A549 (cell line): ENCODE measurements around the gene SIK3. TPM values are rescaled to one million over a fixed set of nuclear protein-coding genes. Genes with fewer than 3 reads are reported as not detected.

Experiments
- ATAC-seq, 2 experiments: fragments of 200-7000 bp in 1 of 2; fragments of >200 bp in 1 of 2; cut with Nextera tagmentation in 1 of 2; cut with Tn5 transposase in 1 of 2; 3 replicates each; pipeline versions ENCODE4 v1.8.0 to v1.9.1; 2018 to 2020; ENCODE audit warnings: mild to moderate bottlenecking in 1 of 2, moderate library complexity in 1 of 2
- CTCF ChIA-PET: fragments of 300-600 bp; sonication (Branson Sonifier 250); formaldehyde crosslinking; extraction: SDS; loops from one replicate; lab custom pipeline; 2021; ENCODE audit warnings: antibody characterized with exemption, inconsistent platforms; lab: Yijun Ruan, JAX
- POLR2A ChIA-PET: fragments of 350-600 bp; formaldehyde crosslinking; extraction: SDS; loops from one replicate; lab custom pipeline; 2021; ENCODE audit warnings: antibody characterized with exemption, inconsistent platforms; lab: Yijun Ruan, JAX
- DNase-seq, 2 experiments: peaks; one replicate each; pipeline versions ENCODE4 v3.0.0 to v3.0.0-alpha.2; 2011 to 2016; ENCODE audit warnings: low read depth in 1 of 2, low spot score in 1 of 2
- FAIRE-seq: peaks from 2 replicates; lab custom pipeline; 2011; peaks lifted over from hg19 to GRCh38; lab: Jason Lieb, UNC
- H3K27ac ChIP-seq, 2 experiments: fragments of >200 bp; sonication (Bioruptor Twin); formaldehyde crosslinking; 3 replicates each; pipeline ENCODE4 v1.5.1; 2016 to 2017
- H3K4me1 ChIP-seq: fragments of >200 bp; sonication (Bioruptor Twin); formaldehyde crosslinking; 3 replicates; pipeline ENCODE4 v1.6.1; 2016
- H3K4me2 ChIP-seq: fragments of >200 bp; sonication (Bioruptor Twin); formaldehyde crosslinking; 3 replicates; pipeline ENCODE4 v1.6.1; 2016
- H3K4me3 ChIP-seq: fragments of >200 bp; sonication (Bioruptor Twin); formaldehyde crosslinking; 3 replicates; pipeline ENCODE4 v1.5.1; 2016
- H3K9me3 ChIP-seq: fragments of >200 bp; sonication (Bioruptor Twin); formaldehyde crosslinking; 3 replicates; pipeline ENCODE4 v1.6.1; 2016
- CEBPB ChIP-seq, 2 experiments: fragments of >200 bp in 1 of 2; sonication (Bioruptor Twin) in 1 of 2; formaldehyde crosslinking in 1 of 2; IDR thresholded peaks; 2 replicates each; pipeline ENCODE4 v1.6.1; 2012 to 2016
- EHF ChIP-seq: fragments of 250-450 bp; sonication (Bioruptor Pico); IDR thresholded peaks from 2 replicates; pipeline ENCODE4 v1.5.0; 2020; ENCODE audit warnings: mild to moderate bottlenecking
- FOSB ChIP-seq: fragments of 250-450 bp; sonication (Bioruptor Pico); IDR thresholded peaks from 2 replicates; pipeline ENCODE4 v1.5.0; 2020; ENCODE audit warnings: mild to moderate bottlenecking, moderate library complexity
- FOSL2 ChIP-seq, 2 experiments: fragments of 450-650 bp in 1 of 2; fragments of >200 bp in 1 of 2; sonication (Bioruptor Twin) in 1 of 2; formaldehyde crosslinking; IDR thresholded peaks; 2 replicates each; pipeline versions ENCODE4 v1.5.0 to v1.6.1; 2016 to 2020; ENCODE audit warnings: mild to moderate bottlenecking in 1 of 2, moderate library complexity in 1 of 2
- FOXS1 ChIP-seq: fragments of 250-450 bp; sonication (Bioruptor Pico); IDR thresholded peaks from 2 replicates; pipeline ENCODE4 v1.5.0; 2020; ENCODE audit warnings: mild to moderate bottlenecking, moderate library complexity
- GATA3 ChIP-seq: IDR thresholded peaks from 2 replicates; pipeline ENCODE4 v1.6.1; 2012; ENCODE audit warnings: borderline replicate concordance
- HDAC2 ChIP-seq: fragments of 200-600 bp; sonication (generic); IDR thresholded peaks from 2 replicates; pipeline ENCODE4 v1.6.1; 2016
- HOXA7 ChIP-seq: fragments of 250-450 bp; sonication (Bioruptor Pico); IDR thresholded peaks from 2 replicates; pipeline ENCODE4 v1.5.0; 2020; ENCODE audit warnings: mild to moderate bottlenecking, moderate library complexity
- HOXB13 ChIP-seq: fragments of 250-450 bp; sonication (Bioruptor Pico); IDR thresholded peaks from 2 replicates; pipeline ENCODE4 v1.5.0; 2020; ENCODE audit warnings: low read depth, mild to moderate bottlenecking, moderate library complexity
- HOXB5 ChIP-seq: fragments of 250-450 bp; sonication (Bioruptor Pico); IDR thresholded peaks from 2 replicates; pipeline ENCODE4 v1.5.0; 2020; ENCODE audit warnings: mild to moderate bottlenecking, moderate library complexity
- JUN ChIP-seq, 2 experiments: fragments of >200 bp; sonication (Bioruptor Twin); formaldehyde crosslinking; IDR thresholded peaks; 2 replicates in 1 of 2; 3 replicates in 1 of 2; pipeline ENCODE4 v1.6.1; 2016 to 2017
- KDM1A ChIP-seq: fragments of 200-600 bp; sonication (generic); IDR thresholded peaks from 2 replicates; pipeline ENCODE4 v1.6.1; 2016; ENCODE audit warnings: low read depth, mild to moderate bottlenecking
- KDM5A ChIP-seq: fragments of 200-600 bp; sonication (generic); IDR thresholded peaks from 2 replicates; pipeline ENCODE4 v1.6.1; 2016; ENCODE audit warnings: antibody characterized with exemption, mild to moderate bottlenecking
- MAFK ChIP-seq: fragments of 450-650 bp; IDR thresholded peaks from 2 replicates; pipeline ENCODE4 v1.6.1; 2014; ENCODE audit not compliant: partially characterized antibody
- MAZ ChIP-seq: fragments of 150-350 bp; IDR thresholded peaks from 2 replicates; pipeline ENCODE4 v1.6.1; 2014; ENCODE audit warnings: antibody characterized with exemption, low read depth, low read length, borderline replicate concordance
- MYC ChIP-seq: IDR thresholded peaks from 2 replicates; pipeline ENCODE4 v1.6.1; 2012; ENCODE audit warnings: mild to moderate bottlenecking, inconsistent platforms, low read length, improper control_type of control experiment, borderline replicate concordance
- NPAS2 ChIP-seq: fragments of 250-450 bp; sonication (Bioruptor Pico); IDR thresholded peaks from 2 replicates; pipeline ENCODE4 v1.8.0; 2022; ENCODE audit warnings: mild to moderate bottlenecking, moderate library complexity, borderline replicate concordance
- NR3C1 ChIP-seq: fragments of >200 bp; sonication (Bioruptor Twin); formaldehyde crosslinking; IDR thresholded peaks from 3 replicates; pipeline ENCODE4 v1.6.1; 2017
- POLR2A ChIP-seq: IDR thresholded peaks from 2 replicates; pipeline ENCODE4 v1.6.1; 2012; ENCODE audit warnings: mild to moderate bottlenecking, low read length
- POLR2AphosphoS2 ChIP-seq: conservative IDR thresholded peaks from 2 replicates; pipeline ENCODE4 v1.6.1; 2012; ENCODE audit warnings: low read length, improper control_type of control experiment, inconsistent platforms
- RAD21 ChIP-seq, 2 experiments: fragments of >200 bp in 1 of 2; sonication (Bioruptor Twin) in 1 of 2; formaldehyde crosslinking in 1 of 2; IDR thresholded peaks in 1 of 2; conservative IDR thresholded peaks in 1 of 2; 2 replicates in 1 of 2; 3 replicates in 1 of 2; pipeline ENCODE4 v1.6.1; 2012 to 2018; ENCODE audit warnings: inconsistent platforms in 1 of 2
- RFX5 ChIP-seq: fragments of 450-650 bp; IDR thresholded peaks from 2 replicates; pipeline ENCODE4 v1.7.1; 2014; ENCODE audit warnings: antibody characterized with exemption, mild to moderate bottlenecking, moderate library complexity
- SMC3 ChIP-seq: fragments of >200 bp; sonication (Bioruptor Twin); formaldehyde crosslinking; IDR thresholded peaks from 3 replicates; pipeline ENCODE4 v1.6.1; 2018; ENCODE audit warnings: inconsistent platforms
- SREBF2 ChIP-seq: fragments of 450-650 bp; IDR thresholded peaks from 2 replicates; pipeline ENCODE4 v1.6.1; 2014; ENCODE audit warnings: mild to moderate bottlenecking, moderate library complexity
- WGBS: methylation state at CpG from one replicate; pipeline ENCODE4 v1.1.6; 2017; ENCODE audit errors: missing lambda C conversion rate; 5-methylcytosine and 5-hydroxymethylcytosine counted together
- polyA plus RNA-seq, 4 experiments: library from polyadenylated mRNA; depleted of rRNA in 3 of 4; stranded (reverse); fragments of >200 nt; fragmentation: RNase III in 1 of 4; extraction: RNeasy Plus Mini Kit Qiagen cat#74134 plus additional on column Dnase treatment in 1 of 4; gene quantifications; 2 replicates in 3 of 4; 3 replicates in 1 of 4; pipeline ENCODE4 v1.2.3, GENCODE V29; 2011 to 2017
- TF ChIP-seq, protein P1 (sequence below): fragments of 250-450 bp; sonication (Bioruptor Pico); IDR thresholded peaks from 2 replicates; pipeline ENCODE4 v1.5.0; 2021; ENCODE audit warnings: mild to moderate bottlenecking, moderate library complexity, borderline replicate concordance
- TF ChIP-seq, protein P2 (sequence below): fragments of >200 bp; sonication (Bioruptor Twin); formaldehyde crosslinking; IDR thresholded peaks from 2 replicates; pipeline ENCODE4 v1.6.1; 2016
- TF ChIP-seq, protein P3 (sequence below): fragments of 250-450 bp; sonication (Bioruptor Pico); IDR thresholded peaks from 2 replicates; pipeline ENCODE4 v1.5.0; 2020; ENCODE audit warnings: low read depth, mild to moderate bottlenecking, moderate library complexity

SIK3 gene
- polyA plus RNA-seq, 2 of the 4 experiments (the other 2 are of a cell fraction) = 8.2 to 9.0 TPM

DNA sequence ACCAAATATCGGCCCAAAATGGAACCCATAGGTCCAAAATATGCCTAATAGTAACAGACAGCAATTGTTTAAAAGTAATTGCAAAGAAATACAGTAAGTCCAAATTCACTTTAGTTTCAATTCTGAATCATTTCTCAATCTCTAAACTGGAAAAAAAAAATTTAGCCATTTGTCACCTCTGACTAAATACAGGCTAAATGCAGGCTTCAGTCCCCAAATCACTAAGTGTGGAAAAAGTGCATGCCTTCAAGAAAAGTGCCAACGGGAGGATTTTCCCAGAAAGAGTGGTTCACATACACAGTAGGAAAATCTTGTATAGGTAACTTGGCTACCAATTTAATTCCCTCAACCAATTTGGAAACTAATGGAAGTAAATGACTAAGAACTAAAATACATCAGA is 35.7 kb downstream of the SIK3 start (continued):
- TF ChIP-seq KDM1A = no peak
- TF ChIP-seq MYC = no peak
- TF ChIP-seq RAD21 (conservative IDR thresholded peaks at IDR 0.05 in 1 of 2, IDR thresholded peaks at IDR 0.05 in 1 of 2) = no peak
- TF ChIP-seq CEBPB (IDR thresholded peaks at IDR 0.05) = no peak
- TF ChIP-seq, protein P1, sequence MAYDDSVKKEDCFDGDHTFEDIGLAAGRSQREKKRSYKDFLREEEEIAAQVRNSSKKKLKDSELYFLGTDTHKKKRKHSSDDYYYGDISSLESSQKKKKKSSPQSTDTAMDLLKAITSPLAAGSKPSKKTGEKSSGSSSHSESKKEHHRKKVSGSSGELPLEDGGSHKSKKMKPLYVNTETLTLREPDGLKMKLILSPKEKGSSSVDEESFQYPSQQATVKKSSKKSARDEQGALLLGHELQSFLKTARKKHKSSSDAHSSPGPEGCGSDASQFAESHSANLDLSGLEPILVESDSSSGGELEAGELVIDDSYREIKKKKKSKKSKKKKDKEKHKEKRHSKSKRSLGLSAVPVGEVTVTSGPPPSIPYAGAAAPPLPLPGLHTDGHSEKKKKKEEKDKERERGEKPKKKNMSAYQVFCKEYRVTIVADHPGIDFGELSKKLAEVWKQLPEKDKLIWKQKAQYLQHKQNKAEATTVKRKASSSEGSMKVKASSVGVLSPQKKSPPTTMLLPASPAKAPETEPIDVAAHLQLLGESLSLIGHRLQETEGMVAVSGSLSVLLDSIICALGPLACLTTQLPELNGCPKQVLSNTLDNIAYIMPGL (CRISPR knock-in tag) = no peak

DNA sequence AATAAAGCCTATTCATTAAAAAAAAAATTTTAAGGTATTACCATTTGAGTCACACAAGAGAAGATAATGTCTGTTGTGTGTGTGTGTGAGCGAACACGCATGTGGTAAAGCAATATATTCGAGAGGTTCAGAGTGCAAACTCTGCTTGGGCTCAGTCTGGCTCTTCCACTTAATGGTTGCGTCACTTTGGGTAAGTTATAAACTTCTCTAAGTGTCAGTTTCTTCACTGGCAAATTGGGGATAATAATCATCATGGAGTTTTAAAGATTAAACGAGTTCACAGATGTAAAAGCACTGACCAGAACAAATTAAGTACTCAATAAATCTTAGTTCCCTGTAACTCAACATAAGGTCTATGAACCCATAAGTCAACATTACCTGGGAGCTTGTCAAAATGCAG is 37.0 kb downstream of the SIK3 start:
- 89% methylated on average over 5 of the region's 5 CpGs for WGBS
- ChIA-PET CTCF (no interaction called here), POLR2A (no interaction called here)
- ATAC-seq (no peak), DNase-seq (no peak), FAIRE-seq (no peak)
- no peak overlapping the region for H3K4me3 ChIP-seq
- H3K27ac ChIP-seq = no peak overlapping the region
- H3K4me2 ChIP-seq = no peak overlapping the region
- H3K9me3 ChIP-seq = no peaks in the 10 kb centered on the region
- peaks cover 36% of the 10 kb centered on the region for H3K4me1 ChIP-seq
- TF ChIP-seq NR3C1 = no peak
- no peak for TF ChIP-seq MYC
- no peak for TF ChIP-seq SREBF2
- TF ChIP-seq HOXA7 = no peak

DNA sequence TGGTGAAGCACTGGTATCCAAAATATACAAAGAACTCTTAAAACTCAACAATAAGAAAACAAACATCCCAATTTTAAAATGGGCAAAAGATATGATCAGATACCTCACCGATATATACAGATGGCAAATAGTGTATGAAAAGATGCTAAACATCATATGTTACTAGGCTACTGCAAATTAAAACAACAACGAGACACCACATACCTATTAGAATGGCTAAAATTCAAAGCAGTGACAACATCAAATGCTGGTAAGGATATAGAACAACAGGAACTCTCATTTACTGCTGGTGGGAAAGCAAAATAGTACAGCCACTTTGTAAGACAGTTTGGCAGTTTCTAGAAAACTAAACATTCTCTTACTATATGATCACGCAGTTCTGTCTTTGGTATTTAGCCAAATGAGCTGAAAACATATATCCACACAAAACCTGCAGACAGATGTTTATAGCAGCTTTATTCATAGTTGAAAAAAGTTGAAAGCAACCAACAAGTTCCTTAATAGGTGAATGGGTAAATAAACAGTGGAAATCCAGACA is 38.5 kb downstream of the SIK3 start:
- ChIA-PET POLR2A (no interaction called here), CTCF (interaction anchor here (0.9 to 1.6 kb wide), 2 partner anchors 79 to 179 kb away, joined by 3 to 4 read pairs; no protein-coding TSS in a partner anchor)
- no peak for FAIRE-seq

DNA sequence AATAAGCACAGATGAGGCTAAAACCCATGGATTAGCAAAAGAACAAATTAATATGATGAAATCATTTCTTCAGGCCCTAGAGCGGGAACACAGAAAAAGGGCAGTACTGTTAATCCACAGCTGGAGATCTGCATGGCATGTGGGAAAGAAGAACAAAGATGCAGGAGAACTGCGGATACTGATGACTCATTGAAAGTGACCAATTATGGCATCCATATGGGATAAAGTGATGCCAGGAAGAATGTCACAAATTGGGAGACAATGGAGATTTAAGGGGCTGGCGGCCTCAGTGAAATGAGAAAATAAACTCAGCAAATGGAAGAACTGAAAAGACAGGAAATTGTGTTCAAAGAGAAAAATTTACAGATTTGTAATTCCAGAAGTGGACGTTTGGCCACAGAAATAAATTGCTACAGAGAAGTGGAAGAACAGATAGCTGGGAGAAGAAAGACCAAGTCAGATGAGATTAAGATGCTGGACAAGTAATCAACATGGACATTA is 39.4 kb downstream of the SIK3 start:
- POLR2A ChIA-PET = no interaction called here
- Histone ChIP-seq H3K4me3 (no peak overlapping the region), H3K4me1 (peaks cover 20% of the 10 kb centered on the region; the same call in 2 of the 3 replicates), H3K9me3 (no peaks in the 10 kb centered on the region), H3K4me2 (no peak overlapping the region), H3K27ac (no peak overlapping the region)
- no peak for DNase-seq
- no peak for FAIRE-seq
- WGBS = 70% methylated on average over 4 of the region's 4 CpGs
- TF ChIP-seq RFX5 = peak; percentile 74; the same call in 1 of the 2 replicates
- no peak for TF ChIP-seq SMC3
- TF ChIP-seq FOSB (CRISPR knock-in tag) = no peak
- TF ChIP-seq, protein P2, sequence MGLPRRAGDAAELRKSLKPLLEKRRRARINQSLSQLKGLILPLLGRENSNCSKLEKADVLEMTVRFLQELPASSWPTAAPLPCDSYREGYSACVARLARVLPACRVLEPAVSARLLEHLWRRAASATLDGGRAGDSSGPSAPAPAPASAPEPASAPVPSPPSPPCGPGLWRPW = no peak
- TF ChIP-seq JUN (IDR thresholded peaks at IDR 0.05) = no peak
- TF ChIP-seq KDM5A = no peak
- no peak for TF ChIP-seq FOSL2 (IDR thresholded peaks at IDR 0.05)
- TF ChIP-seq FOSL2 (CRISPR knock-in tag; IDR thresholded peaks at IDR 0.05) = 0 out of 2 replicates have a peak, but pooled peaks have one; percentile 21
- TF ChIP-seq, all 56 proteins: peak for 2
- CTCF ChIA-PET = interaction anchor here (0.6 to 1.6 kb wide), 2 partner anchors 134 to 179 kb away, joined by 3 to 4 read pairs; no protein-coding TSS in a partner anchor
- ATAC-seq = no peak

More for the DNA sequence above, 38.5 kb downstream of the SIK3 start:
- no peak for TF ChIP-seq NPAS2 (CRISPR knock-in tag)
- TF ChIP-seq HOXB5 (CRISPR knock-in tag) = no peak
- no peak for TF ChIP-seq FOSL2 (IDR thresholded peaks at IDR 0.05)
- TF ChIP-seq FOSL2 (CRISPR knock-in tag; IDR thresholded peaks at IDR 0.05) = no peak
- TF ChIP-seq POLR2A = no peak
- TF ChIP-seq EHF (CRISPR knock-in tag) = no peak
- TF ChIP-seq FOXS1 = no peak
- no peak for TF ChIP-seq POLR2AphosphoS2
- no peak for TF ChIP-seq MAFK
- no peak for TF ChIP-seq HOXB13 (CRISPR knock-in tag)
- TF ChIP-seq HDAC2 = no peak
- no peak for TF ChIP-seq FOSB (CRISPR knock-in tag)
- TF ChIP-seq, protein P3, sequence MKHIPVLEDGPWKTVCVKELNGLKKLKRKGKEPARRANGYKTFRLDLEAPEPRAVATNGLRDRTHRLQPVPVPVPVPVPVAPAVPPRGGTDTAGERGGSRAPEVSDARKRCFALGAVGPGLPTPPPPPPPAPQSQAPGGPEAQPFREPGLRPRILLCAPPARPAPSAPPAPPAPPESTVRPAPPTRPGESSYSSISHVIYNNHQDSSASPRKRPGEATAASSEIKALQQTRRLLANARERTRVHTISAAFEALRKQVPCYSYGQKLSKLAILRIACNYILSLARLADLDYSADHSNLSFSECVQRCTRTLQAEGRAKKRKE (CRISPR knock-in tag) = no peak
- TF ChIP-seq GATA3 = no peak
- TF ChIP-seq MAZ = no peak
- TF ChIP-seq, all 56 proteins: peak for 0
- Histone ChIP-seq H3K4me2 (no peak overlapping the region), H3K9me3 (no peaks in the 10 kb centered on the region), H3K4me3 (no peak overlapping the region), H3K27ac (no peak overlapping the region), H3K4me1 (peaks cover 28% of the 10 kb centered on the region)
- WGBS = 80% methylated on average over 3 of the region's 3 CpGs
- ATAC-seq = no peak
- no peak for DNase-seq
